HL-60 (cell line): ENCODE measurements around the gene GOLGA8J.
"Not testable (repeated sequence)": the region's sequence is repeated elsewhere in the genome, so short reads cannot be mapped to it uniquely, and the experiment has no call there.

ENCODE experiments used
- POLR2AphosphoS5 ChIP-seq: IDR thresholded peaks from 2 replicates; pipeline ENCODE4 v1.6.1; 2012; ENCODE audit warnings: low read depth
- SPI1 ChIP-seq: IDR thresholded peaks from 2 replicates; pipeline ENCODE4 v1.6.1; 2012; ENCODE audit warnings: low read depth, mild to moderate bottlenecking, borderline replicate concordance
- TF ChIP-seq, protein P1 (sequence below): IDR thresholded peaks from one replicate; pipeline ENCODE4 v1.5.1; 2011; ENCODE audit warnings: low read length, control low read depth, inconsistent platforms; ENCODE audit not compliant: insufficient read depth

DNA sequence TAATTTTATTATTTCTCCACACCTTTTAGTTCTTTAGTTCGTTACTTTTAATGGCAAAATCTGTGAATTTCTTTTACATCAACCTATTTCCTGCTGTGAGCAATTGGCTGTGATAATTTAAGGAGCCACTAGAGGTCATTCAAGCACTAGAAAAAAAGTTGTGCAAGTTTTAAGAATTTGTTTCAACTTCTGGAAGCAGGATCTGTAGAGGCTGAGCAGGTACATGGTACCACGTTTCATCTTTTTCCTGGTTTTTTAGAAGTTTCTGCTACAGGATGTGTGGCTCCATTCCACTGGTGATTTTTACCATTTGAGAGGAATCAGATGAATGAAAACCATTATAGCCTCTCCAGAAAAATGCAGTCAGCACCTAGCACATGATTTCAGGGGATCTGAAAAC, 47.3 kb downstream of the GOLGA8J start:
- TF ChIP-seq, protein P1, sequence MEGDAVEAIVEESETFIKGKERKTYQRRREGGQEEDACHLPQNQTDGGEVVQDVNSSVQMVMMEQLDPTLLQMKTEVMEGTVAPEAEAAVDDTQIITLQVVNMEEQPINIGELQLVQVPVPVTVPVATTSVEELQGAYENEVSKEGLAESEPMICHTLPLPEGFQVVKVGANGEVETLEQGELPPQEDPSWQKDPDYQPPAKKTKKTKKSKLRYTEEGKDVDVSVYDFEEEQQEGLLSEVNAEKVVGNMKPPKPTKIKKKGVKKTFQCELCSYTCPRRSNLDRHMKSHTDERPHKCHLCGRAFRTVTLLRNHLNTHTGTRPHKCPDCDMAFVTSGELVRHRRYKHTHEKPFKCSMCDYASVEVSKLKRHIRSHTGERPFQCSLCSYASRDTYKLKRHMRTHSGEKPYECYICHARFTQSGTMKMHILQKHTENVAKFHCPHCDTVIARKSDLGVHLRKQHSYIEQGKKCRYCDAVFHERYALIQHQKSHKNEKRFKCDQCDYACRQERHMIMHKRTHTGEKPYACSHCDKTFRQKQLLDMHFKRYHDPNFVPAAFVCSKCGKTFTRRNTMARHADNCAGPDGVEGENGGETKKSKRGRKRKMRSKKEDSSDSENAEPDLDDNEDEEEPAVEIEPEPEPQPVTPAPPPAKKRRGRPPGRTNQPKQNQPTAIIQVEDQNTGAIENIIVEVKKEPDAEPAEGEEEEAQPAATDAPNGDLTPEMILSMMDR, result not testable (repeated sequence)
- not testable (repeated sequence) for TF ChIP-seq SPI1, POLR2AphosphoS5
